WTC11 (cell line): ENCODE data around the gene ACHE. TPM values are rescaled to one million over a fixed set of nuclear protein-coding genes. Genes with fewer than 3 reads are reported as not detected.
"Not testable (repeated sequence)": the region's sequence is repeated elsewhere in the genome, so short reads cannot be mapped to it uniquely, and the experiment has no call there.

Experiments used
- ATAC-seq: fragments of 200-7000 bp; cut with Tn5 transposase; 2 replicates; pipeline ENCODE4 v1.10.0; 2021; ENCODE audit warnings: mild to moderate bottlenecking, moderate library complexity
- CTCF ChIA-PET: fragments of 300-600 bp; sonication (Branson Sonifier 250); formaldehyde crosslinking; loops from one replicate; lab custom pipeline; 2021; ENCODE audit warnings: antibody characterized with exemption; lab: Charles Lee
- POLR2A ChIA-PET: fragments of 350-600 bp; sonication (Branson Sonifier 250); formaldehyde crosslinking; loops from one replicate; lab custom pipeline; 2021; ENCODE audit warnings: antibody characterized with exemption; lab: Charles Lee
- DNase-seq: peaks from one replicate; pipeline ENCODE4 v3.0.0; 2021; ENCODE audit warnings: low spot score
- H3K27ac Mint-ChIP-seq: 2 replicates; pipeline ENCODE4 v1.8.0; 2021; ENCODE audit warnings: mixed read lengths
- H3K27me3 Mint-ChIP-seq: 2 replicates; pipeline ENCODE4 v1.8.0; 2021; ENCODE audit warnings: low read depth, mild to moderate bottlenecking, moderate library complexity, mixed read lengths
- H3K36me3 Mint-ChIP-seq: 2 replicates; pipeline ENCODE4 v1.8.0; 2021; ENCODE audit warnings: mixed read lengths
- H3K4me1 Mint-ChIP-seq: 2 replicates; pipeline ENCODE4 v1.8.0; 2022; ENCODE audit warnings: mixed read lengths
- H3K4me3 Mint-ChIP-seq: 2 replicates; pipeline ENCODE4 v1.8.0; 2021; ENCODE audit warnings: mild to moderate bottlenecking, moderate library complexity, mixed read lengths
- H3K9me3 Mint-ChIP-seq: 2 replicates; pipeline ENCODE4 v1.8.0; 2021; ENCODE audit warnings: mixed read lengths
- AR ChIP-seq: fragments of 250-450 bp; sonication (Bioruptor Pico); IDR thresholded peaks from 2 replicates; pipeline ENCODE4 v1.9.0; 2021; ENCODE audit warnings: mild to moderate bottlenecking
- ATF2 ChIP-seq: sonication (generic); formaldehyde crosslinking; IDR thresholded peaks from 2 replicates; pipeline ENCODE4 v1.8.1; 2022; ENCODE audit warnings: low read depth, missing genetic modification reagents, borderline replicate concordance
- CBFB ChIP-seq: sonication (generic); formaldehyde crosslinking; IDR thresholded peaks from 2 replicates; pipeline ENCODE4 v1.8.1; 2022; ENCODE audit warnings: mild to moderate bottlenecking, low read depth, missing genetic modification reagents
- E2F4 ChIP-seq: sonication (generic); formaldehyde crosslinking; IDR thresholded peaks from 2 replicates; pipeline ENCODE4 v1.8.1; 2022; ENCODE audit warnings: low read depth, mild to moderate bottlenecking, moderate library complexity, missing genetic modification reagents, borderline replicate concordance
- E2F5 ChIP-seq: sonication (generic); formaldehyde crosslinking; IDR thresholded peaks from 2 replicates; pipeline ENCODE4 v1.8.1; 2022; ENCODE audit warnings: mild to moderate bottlenecking, moderate library complexity, missing genetic modification reagents
- ETV6 ChIP-seq: sonication (generic); formaldehyde crosslinking; IDR thresholded peaks from 2 replicates; pipeline ENCODE4 v1.8.1; 2022; ENCODE audit warnings: mild to moderate bottlenecking, missing genetic modification reagents
- FOXP4 ChIP-seq: sonication (generic); formaldehyde crosslinking; IDR thresholded peaks from 2 replicates; pipeline ENCODE4 v1.8.0; 2022; ENCODE audit warnings: mild to moderate bottlenecking, missing genetic modification reagents
- KAT7 ChIP-seq: sonication (generic); formaldehyde crosslinking; IDR thresholded peaks from 2 replicates; pipeline ENCODE4 v1.8.1; 2023; ENCODE audit warnings: missing genetic modification reagents, mild to moderate bottlenecking, borderline replicate concordance
- MLX ChIP-seq: sonication (generic); formaldehyde crosslinking; IDR thresholded peaks from 2 replicates; pipeline ENCODE4 v1.8.1; 2023; ENCODE audit warnings: mild to moderate bottlenecking, missing genetic modification reagents, moderate library complexity
- MYBL2 ChIP-seq: sonication (generic); formaldehyde crosslinking; IDR thresholded peaks from 2 replicates; pipeline ENCODE4 v1.8.1; 2023; ENCODE audit warnings: mild to moderate bottlenecking, moderate library complexity, missing genetic modification reagents
- NFATC4 ChIP-seq: fragments of 250-450 bp; sonication (Bioruptor Pico); IDR thresholded peaks from 2 replicates; pipeline ENCODE4 v1.9.0; 2021; ENCODE audit warnings: mild to moderate bottlenecking
- NFYB ChIP-seq: sonication (generic); formaldehyde crosslinking; conservative IDR thresholded peaks from 2 replicates; pipeline ENCODE4 v1.8.0; 2022; ENCODE audit warnings: low read depth, missing genetic modification reagents
- OVOL2 ChIP-seq: fragments of 250-450 bp; sonication (Bioruptor Pico); IDR thresholded peaks from 2 replicates; pipeline ENCODE4 v1.9.0; 2021; ENCODE audit warnings: mild to moderate bottlenecking, borderline replicate concordance
- RORB ChIP-seq: fragments of 250-450 bp; sonication (Bioruptor Pico); IDR thresholded peaks from 2 replicates; pipeline ENCODE4 v1.9.0; 2021; ENCODE audit warnings: mild to moderate bottlenecking
- SOX15 ChIP-seq: fragments of 250-450 bp; sonication (Bioruptor Pico); IDR thresholded peaks from 2 replicates; pipeline ENCODE4 v1.9.0; 2021; ENCODE audit warnings: mild to moderate bottlenecking
- SP1 ChIP-seq: sonication (generic); formaldehyde crosslinking; conservative IDR thresholded peaks from 2 replicates; pipeline ENCODE4 v1.8.1; 2022; ENCODE audit warnings: missing genetic modification reagents
- TCF7 ChIP-seq: sonication (generic); formaldehyde crosslinking; IDR thresholded peaks from 2 replicates; pipeline ENCODE4 v1.8.0; 2022; ENCODE audit warnings: mild to moderate bottlenecking, low read depth, missing genetic modification reagents, moderate library complexity
- ZMAT4 ChIP-seq: fragments of 250-450 bp; sonication (Bioruptor Pico); IDR thresholded peaks from 2 replicates; pipeline ENCODE4 v1.9.0; 2021; ENCODE audit warnings: mild to moderate bottlenecking
- ZNF317 ChIP-seq: sonication (generic); formaldehyde crosslinking; IDR thresholded peaks from 2 replicates; pipeline ENCODE4 v1.8.1; 2023; ENCODE audit warnings: low read depth, mild to moderate bottlenecking, moderate library complexity, missing genetic modification reagents, borderline replicate concordance
- ZNF396 ChIP-seq: fragments of 250-450 bp; sonication (Bioruptor Pico); IDR thresholded peaks from 2 replicates; pipeline ENCODE4 v1.8.0; 2021; ENCODE audit warnings: mild to moderate bottlenecking, moderate library complexity, borderline replicate concordance
- total RNA-seq: library from RNA; stranded (reverse); gene quantifications from 3 replicates; pipeline ENCODE4 v1.2.3, GENCODE V29; 2021

The ACHE gene
- total RNA-seq, 1 experiment from 2014 or later: 7.7 TPM

- ChIA-PET CTCF (no interaction called here), POLR2A (interaction anchor here (1.0 kb wide), 1 partner anchor 45 kb away, joined by 3 read pairs; no protein-coding TSS in a partner anchor)
- Mint-ChIP-seq H3K4me1 (peaks cover 36% of the 10 kb centered on the region), H3K4me3 (no peak overlapping the region), H3K27ac (no peak overlapping the region), H3K36me3 (peaks cover 6% of the 10 kb centered on the region), H3K27me3 (no peaks in the 10 kb centered on the region), H3K9me3 (peaks cover 13% of the 10 kb centered on the region)
- no peak for TF ChIP-seq NFATC4 (CRISPR knock-in tag)
- TF ChIP-seq ZMAT4: no peak
- TF ChIP-seq NFYB (CRISPR knock-in tag): no peak
- no peak for TF ChIP-seq TCF7 (CRISPR knock-in tag)
- no peak for TF ChIP-seq E2F4
- no peak for TF ChIP-seq ZNF396 (CRISPR knock-in tag)
- TF ChIP-seq OVOL2: no peak
- TF ChIP-seq ZNF317 (CRISPR knock-in tag): no peak
- TF ChIP-seq SP1: no peak
- TF ChIP-seq SOX15 (CRISPR knock-in tag): no peak
- TF ChIP-seq AR (CRISPR knock-in tag): no peak
- TF ChIP-seq E2F5 (CRISPR knock-in tag): no peak
- no peak for TF ChIP-seq ATF2 (CRISPR knock-in tag)
- TF ChIP-seq KAT7 (CRISPR knock-in tag): no peak
- TF ChIP-seq FOXP4 (CRISPR knock-in tag): no peak
- no peak for TF ChIP-seq ETV6 (CRISPR knock-in tag)
- TF ChIP-seq CBFB (CRISPR knock-in tag): no peak
- no peak for TF ChIP-seq MYBL2 (CRISPR knock-in tag)
- no peak for TF ChIP-seq RORB (CRISPR knock-in tag)
- no peak for TF ChIP-seq MLX (CRISPR knock-in tag)
- DNase-seq (no peak), ATAC-seq (peak; percentile 32; the same call in 1 of the 2 replicates)
Measured at GRCh38 chr7:100921039-100921438, 25.4 kb upstream of the ACHE start.

- ATAC-seq: not testable (repeated sequence)
- peak overlapping the region; percentile 59; the same call in 1 of the 2 replicates for H3K27ac Mint-ChIP-seq
Measured at GRCh38 chr7:100919779-100920437, 24.2 kb upstream of the ACHE start.

GRCh38 chr7:100919335-100919734 is 23.6 kb upstream of the ACHE start:
- H3K9me3 Mint-ChIP-seq: peaks cover 13% of the 10 kb centered on the region
- not testable (repeated sequence) for H3K4me3 Mint-ChIP-seq, H3K27ac Mint-ChIP-seq

More at GRCh38 chr7:100919779-100920437, 24.2 kb upstream of the ACHE start:
- POLR2A ChIA-PET, H3K27me3 Mint-ChIP-seq, DNase-seq, H3K4me3 Mint-ChIP-seq, CTCF ChIA-PET, H3K36me3 Mint-ChIP-seq: not testable (repeated sequence)
- H3K9me3 Mint-ChIP-seq: peaks cover 13% of the 10 kb centered on the region
- peaks cover 36% of the 10 kb centered on the region for H3K4me1 Mint-ChIP-seq

More at GRCh38 chr7:100919335-100919734, 23.6 kb upstream of the ACHE start:
- ATAC-seq, H3K36me3 Mint-ChIP-seq, DNase-seq, H3K27me3 Mint-ChIP-seq, POLR2A ChIA-PET, CTCF ChIA-PET: not testable (repeated sequence)
- peaks cover 36% of the 10 kb centered on the region for H3K4me1 Mint-ChIP-seq
